Right lobe of liver (tissue), 6 donors: ENCODE data around the gene ZNF280D. TPM values are rescaled to one million over a fixed set of nuclear protein-coding genes. Genes with fewer than 3 reads are reported as not detected.

Experiments
- ATAC-seq, 4 donors: fragments of 200-7000 bp; cut with Tn5 transposase; one replicate each; pipeline ENCODE4 v1.9.1; 2020; ENCODE audit warnings: mild to moderate bottlenecking in 4 of 4, moderate library complexity in 4 of 4
- DNase-seq, 3 donors: peaks; one replicate each; pipeline ENCODE4 v3.0.0-alpha.2; 2020
- H3K27ac ChIP-seq, 3 donors: fragments of 200-600 bp; one replicate each; pipeline ENCODE4 v1.8.0; 2022
- H3K27me3 ChIP-seq, 2 donors: fragments of 200-600 bp; one replicate each; pipeline ENCODE4 v1.8.0; 2022
- H3K36me3 ChIP-seq, 4 donors: fragments of 200-600 bp; sonication (generic) in 1 of 4; one replicate each; pipeline versions ENCODE4 v1.5.1 to v1.8.0; 2017 to 2022; ENCODE audit warnings: control low read depth in 1 of 4
- H3K4me1 ChIP-seq, 4 donors: fragments of 200-600 bp; sonication (generic) in 1 of 4; one replicate each; pipeline versions ENCODE4 v1.5.1 to v1.8.0; 2017 to 2022; ENCODE audit warnings: control low read depth in 1 of 4
- H3K4me3 ChIP-seq, 3 donors: fragments of 200-600 bp; one replicate each; pipeline ENCODE4 v1.8.0; 2022
- H3K9me3 ChIP-seq, 4 donors: fragments of 200-600 bp; sonication (generic) in 1 of 4; one replicate each; pipeline versions ENCODE4 v1.5.1 to v1.8.0; 2017 to 2022; ENCODE audit warnings: control low read depth in 1 of 4
- CTCF ChIP-seq, 4 donors: fragments of 200-600 bp in 3 of 4; fragments of 450-650 bp in 1 of 4; IDR thresholded peaks; one replicate each; pipeline versions ENCODE4 v1.5.1 to v1.8.0; 2016 to 2022; ENCODE audit warnings: antibody characterized with exemption in 4 of 4, mild to moderate bottlenecking in 2 of 4
- POLR2A ChIP-seq: fragments of 450-650 bp; IDR thresholded peaks from one replicate; pipeline ENCODE4 v1.6.1; 2017; ENCODE audit warnings: antibody characterized with exemption, mild to moderate bottlenecking
- WGBS: methylation state at CpG from one replicate; pipeline ENCODE4 v1.1.6; 2018; ENCODE audit warnings: low coverage, low lambda C conversion rate; ENCODE audit not compliant: insufficient coverage; ENCODE audit errors: missing lambda C conversion rate; 5-methylcytosine and 5-hydroxymethylcytosine counted together
- intact Hi-C, 2 donors: fragments of 100-400 bp; cut with DNase I; formaldehyde crosslinking; loops; one replicate each; pipeline versions ENCODE4 v1.11.2 to v1.14.1; 2022
- total RNA-seq, 6 experiments: library from RNA; depleted of rRNA in 2 of 6; stranded (reverse); fragments of >200 nt in 2 of 6; fragmentation: NEBNext Ultra II Directional in 3 of 6; extraction: Animal tissue kit (Norgen Biotek cat#: 25700) in 3 of 6; gene quantifications; one replicate each; pipeline versions ENCODE4 v1.1.0 to v1.2.4, GENCODE V29; 2016 to 2023
- donor health status: DM: no; HTN: yes; CAD: no.
- donor health status: DM: no; HTN: no; CAD: no.
- donor health status: DM: no; HTN: no; CAD: no.
- donor health status: DM: no; HTN: yes; CAD: no.
- donor health status: DM: no; HTN: yes; CAD: no.

Gene ZNF280D
- total RNA-seq, 6 experiments from 2014 or later: 18.2 to 34.0 (median 18.7) TPM

- no peak for DNase-seq
- no peaks in the 10 kb centered on the region for H3K36me3 ChIP-seq
- no peak for TF ChIP-seq CTCF (IDR thresholded peaks at IDR 0.05)
- no peak for TF ChIP-seq POLR2A
- H3K4me3 ChIP-seq: no peak overlapping the region
- no peaks in the 10 kb centered on the region for H3K4me1 ChIP-seq
- H3K9me3 ChIP-seq: no peaks in the 10 kb centered on the region
- ATAC-seq: no peak
- H3K27ac ChIP-seq: no peak overlapping the region
- intact Hi-C loops: no loop called here
- no peaks in the 10 kb centered on the region for H3K27me3 ChIP-seq
Measured at GRCh38 chr15:56681113-56681512, 52.2 kb downstream of the ZNF280D start.

- Histone ChIP-seq H3K9me3 (no peaks in the 10 kb centered on the region), H3K4me1 (peaks cover 0 to 4% (median 0%) of the 10 kb centered on the region in 4 donors), H3K27ac (no peak overlapping the region), H3K27me3 (no peaks in the 10 kb centered on the region), H3K36me3 (peaks cover 0 to 6% (median 0%) of the 10 kb centered on the region in 4 donors), H3K4me3 (no peak overlapping the region)
- ATAC-seq: no peak
- intact Hi-C loops: no loop called here
- no peak for DNase-seq
- no peak for TF ChIP-seq CTCF (IDR thresholded peaks at IDR 0.05)
- TF ChIP-seq POLR2A: no peak
Measured at GRCh38 chr15:56679225-56679624, 54.1 kb downstream of the ZNF280D start.

GRCh38 chr15:56678571-56678970 is 54.7 kb downstream of the ZNF280D start:
- Histone ChIP-seq H3K4me3 (no peak overlapping the region), H3K9me3 (no peaks in the 10 kb centered on the region), H3K27ac (no peak overlapping the region), H3K36me3 (peaks cover 0 to 6% (median 0%) of the 10 kb centered on the region in 4 donors), H3K27me3 (no peaks in the 10 kb centered on the region), H3K4me1 (peaks cover 0 to 4% (median 0%) of the 10 kb centered on the region in 4 donors)
- intact Hi-C loops: no loop called here
- ATAC-seq (no peak), DNase-seq (no peak)
- TF ChIP-seq CTCF (IDR thresholded peaks at IDR 0.05) (no peak), POLR2A (no peak)
- 97% methylated on average over 4 of the region's 4 CpGs for WGBS

GRCh38 chr15:56677271-56677670 is 56.0 kb downstream of the ZNF280D start:
- Histone ChIP-seq H3K36me3 (peaks cover 0 to 6% (median 0%) of the 10 kb centered on the region in 4 donors), H3K27ac (no peak overlapping the region), H3K27me3 (no peaks in the 10 kb centered on the region), H3K4me3 (no peak overlapping the region), H3K9me3 (no peaks in the 10 kb centered on the region), H3K4me1 (peaks cover 0 to 4% (median 0%) of the 10 kb centered on the region in 4 donors)
- TF ChIP-seq CTCF (IDR thresholded peaks at IDR 0.05): no peak
- no peak for TF ChIP-seq POLR2A
- WGBS: 100% methylated on average over 1 of the region's 1 CpG
- DNase-seq: no peak
- no peak for ATAC-seq
- intact Hi-C loops: no loop called here

- Histone ChIP-seq H3K27me3 (no peaks in the 10 kb centered on the region), H3K36me3 (peaks cover 0 to 6% (median 0%) of the 10 kb centered on the region in 4 donors), H3K4me1 (peaks cover 0 to 4% (median 0%) of the 10 kb centered on the region in 4 donors), H3K9me3 (no peaks in the 10 kb centered on the region), H3K27ac (no peak overlapping the region), H3K4me3 (no peak overlapping the region)
- DNase-seq (no peak), ATAC-seq (no peak)
- intact Hi-C loops: no loop called here
- 70% methylated on average over 1 of the region's 1 CpG for WGBS
- TF ChIP-seq POLR2A: no peak
- TF ChIP-seq CTCF (IDR thresholded peaks at IDR 0.05): no peak
Measured at GRCh38 chr15:56675930-56676329, 57.4 kb downstream of the ZNF280D start.
